Measurements from ENCODE around the gene UTS2B.

GRCh38 chr3:191330530-191331048 is 263 bp upstream of the UTS2B start:
- TF ChIP-seq CTCF (IDR thresholded peaks at IDR 0.05) (no peak), POLR2A (IDR thresholded peaks at IDR 0.05) (no peak)
